A549 (cell line): ENCODE data around the gene ADAMTS2. TPM values are rescaled to one million over a fixed set of nuclear protein-coding genes. Genes with fewer than 3 reads are reported as not detected.

Experiments
- ATAC-seq, 2 experiments: fragments of 200-7000 bp in 1 of 2; fragments of >200 bp in 1 of 2; cut with Nextera tagmentation in 1 of 2; cut with Tn5 transposase in 1 of 2; 3 replicates each; pipeline versions ENCODE4 v1.8.0 to v1.9.1; 2018 to 2020; ENCODE audit warnings: mild to moderate bottlenecking in 1 of 2, moderate library complexity in 1 of 2
- CTCF ChIA-PET: fragments of 300-600 bp; sonication (Branson Sonifier 250); formaldehyde crosslinking; extraction: SDS; loops from one replicate; lab custom pipeline; 2021; ENCODE audit warnings: antibody characterized with exemption, inconsistent platforms; lab: Yijun Ruan, JAX
- POLR2A ChIA-PET: fragments of 350-600 bp; formaldehyde crosslinking; extraction: SDS; loops from one replicate; lab custom pipeline; 2021; ENCODE audit warnings: antibody characterized with exemption, inconsistent platforms; lab: Yijun Ruan, JAX
- DNase-seq, 2 experiments: peaks; one replicate each; pipeline versions ENCODE4 v3.0.0 to v3.0.0-alpha.2; 2011 to 2016; ENCODE audit warnings: low read depth in 1 of 2, low spot score in 1 of 2
- FAIRE-seq: peaks from 2 replicates; lab custom pipeline; 2011; peaks lifted over from hg19 to GRCh38; lab: Jason Lieb, UNC
- H3K27ac ChIP-seq, 2 experiments: fragments of >200 bp; sonication (Bioruptor Twin); formaldehyde crosslinking; 3 replicates each; pipeline ENCODE4 v1.5.1; 2016 to 2017
- H3K4me1 ChIP-seq: fragments of >200 bp; sonication (Bioruptor Twin); formaldehyde crosslinking; 3 replicates; pipeline ENCODE4 v1.6.1; 2016
- H3K4me2 ChIP-seq: fragments of >200 bp; sonication (Bioruptor Twin); formaldehyde crosslinking; 3 replicates; pipeline ENCODE4 v1.6.1; 2016
- H3K4me3 ChIP-seq: fragments of >200 bp; sonication (Bioruptor Twin); formaldehyde crosslinking; 3 replicates; pipeline ENCODE4 v1.5.1; 2016
- H3K9me3 ChIP-seq: fragments of >200 bp; sonication (Bioruptor Twin); formaldehyde crosslinking; 3 replicates; pipeline ENCODE4 v1.6.1; 2016
- CEBPB ChIP-seq, 2 experiments: fragments of >200 bp in 1 of 2; sonication (Bioruptor Twin) in 1 of 2; formaldehyde crosslinking in 1 of 2; IDR thresholded peaks; 2 replicates each; pipeline ENCODE4 v1.6.1; 2012 to 2016
- CHD2 ChIP-seq: fragments of 150-350 bp; IDR thresholded peaks from 2 replicates; pipeline ENCODE4 v1.6.1; 2014; ENCODE audit warnings: low read length; ENCODE audit not compliant: partially characterized antibody
- ESRRA ChIP-seq: fragments of 150-350 bp; IDR thresholded peaks from 2 replicates; pipeline ENCODE4 v1.6.1; 2014; ENCODE audit warnings: mild to moderate bottlenecking, low read length, borderline replicate concordance
- GATA3 ChIP-seq: IDR thresholded peaks from 2 replicates; pipeline ENCODE4 v1.6.1; 2012; ENCODE audit warnings: borderline replicate concordance
- HES2 ChIP-seq: fragments of >200 bp; sonication (Bioruptor Twin); formaldehyde crosslinking; IDR thresholded peaks from 2 replicates; pipeline ENCODE4 v1.6.1; 2016
- HEYL ChIP-seq: fragments of 250-450 bp; sonication (Bioruptor Pico); IDR thresholded peaks from 2 replicates; pipeline ENCODE4 v1.8.0; 2021; ENCODE audit warnings: mild to moderate bottlenecking, moderate library complexity
- JUN ChIP-seq, 2 experiments: fragments of >200 bp; sonication (Bioruptor Twin); formaldehyde crosslinking; IDR thresholded peaks; 2 replicates in 1 of 2; 3 replicates in 1 of 2; pipeline ENCODE4 v1.6.1; 2016 to 2017
- KDM1A ChIP-seq: fragments of 200-600 bp; sonication (generic); IDR thresholded peaks from 2 replicates; pipeline ENCODE4 v1.6.1; 2016; ENCODE audit warnings: low read depth, mild to moderate bottlenecking
- KDM5A ChIP-seq: fragments of 200-600 bp; sonication (generic); IDR thresholded peaks from 2 replicates; pipeline ENCODE4 v1.6.1; 2016; ENCODE audit warnings: antibody characterized with exemption, mild to moderate bottlenecking
- MAZ ChIP-seq: fragments of 150-350 bp; IDR thresholded peaks from 2 replicates; pipeline ENCODE4 v1.6.1; 2014; ENCODE audit warnings: antibody characterized with exemption, low read depth, low read length, borderline replicate concordance
- NR3C1 ChIP-seq: fragments of >200 bp; sonication (Bioruptor Twin); formaldehyde crosslinking; IDR thresholded peaks from 3 replicates; pipeline ENCODE4 v1.6.1; 2017
- POLR2AphosphoS2 ChIP-seq: conservative IDR thresholded peaks from 2 replicates; pipeline ENCODE4 v1.6.1; 2012; ENCODE audit warnings: low read length, improper control_type of control experiment, inconsistent platforms
- RCOR1 ChIP-seq: fragments of 150-350 bp; IDR thresholded peaks from 2 replicates; pipeline ENCODE4 v1.6.1; 2014; ENCODE audit warnings: antibody characterized with exemption, low read length, low read depth
- SREBF2 ChIP-seq: fragments of 450-650 bp; IDR thresholded peaks from 2 replicates; pipeline ENCODE4 v1.6.1; 2014; ENCODE audit warnings: mild to moderate bottlenecking, moderate library complexity
- TP53 ChIP-seq: fragments of 250-450 bp; sonication (Bioruptor Pico); IDR thresholded peaks from 2 replicates; pipeline ENCODE4 v1.5.0; 2021; ENCODE audit warnings: mild to moderate bottlenecking, moderate library complexity
- ZC3H11A ChIP-seq: fragments of 450-650 bp; IDR thresholded peaks from 2 replicates; pipeline ENCODE4 v1.6.1; 2014; ENCODE audit warnings: antibody characterized with exemption, mild to moderate bottlenecking
- ZFP36 ChIP-seq: fragments of 450-650 bp; IDR thresholded peaks from 2 replicates; pipeline ENCODE4 v1.6.1; 2014; ENCODE audit warnings: borderline replicate concordance; ENCODE audit not compliant: partially characterized antibody
- WGBS: methylation state at CpG from one replicate; pipeline ENCODE4 v1.1.6; 2017; ENCODE audit errors: missing lambda C conversion rate; 5-methylcytosine and 5-hydroxymethylcytosine counted together
- polyA plus RNA-seq, 4 experiments: library from polyadenylated mRNA; depleted of rRNA in 3 of 4; stranded (reverse); fragments of >200 nt; fragmentation: RNase III in 1 of 4; extraction: RNeasy Plus Mini Kit Qiagen cat#74134 plus additional on column Dnase treatment in 1 of 4; gene quantifications; 2 replicates in 3 of 4; 3 replicates in 1 of 4; pipeline ENCODE4 v1.2.3, GENCODE V29; 2011 to 2017
- TF ChIP-seq, protein P1 (sequence below): fragments of 450-650 bp; IDR thresholded peaks from 2 replicates; pipeline ENCODE4 v1.6.1; 2014; ENCODE audit warnings: antibody characterized with exemption
- TF ChIP-seq, protein P2 (sequence below): IDR thresholded peaks from 2 replicates; pipeline ENCODE4 v1.6.1; 2012

ADAMTS2 gene
- polyA plus RNA-seq, 2 of the 4 experiments (the other 2 are of a cell fraction): not detected

GRCh38 chr5:179089502-179089901 is 255.8 kb downstream of the ADAMTS2 start:
- CTCF ChIA-PET: no interaction called here
- H3K4me2 ChIP-seq: no peak overlapping the region
- DNase-seq (no peak), FAIRE-seq (no peak), ATAC-seq (no peak)
- H3K9me3 ChIP-seq: peaks cover 34% of the 10 kb centered on the region
- H3K4me3 ChIP-seq: no peak overlapping the region
- 4% methylated on average over 2 of the region's 2 CpGs for WGBS
- H3K4me1 ChIP-seq: no peaks in the 10 kb centered on the region
- TF ChIP-seq CHD2 (no peak), CEBPB (IDR thresholded peaks at IDR 0.05) (no peak), NR3C1 (no peak)
- POLR2A ChIA-PET: no interaction called here
- no peak overlapping the region for H3K27ac ChIP-seq

- CTCF ChIA-PET: no interaction called here
- DNase-seq: no peak
- TF ChIP-seq SREBF2 (no peak), ZFP36 (no peak), KDM5A (no peak), JUN (IDR thresholded peaks at IDR 0.05) (no peak)
- TF ChIP-seq, all 56 proteins: peak for 0
- WGBS: 61% methylated on average over 4 of the region's 4 CpGs
- ATAC-seq: no peak
- POLR2A ChIA-PET: interaction anchor here (0.6 kb wide), 1 partner anchor 114 kb away, joined by 10 read pairs; no protein-coding TSS in a partner anchor
- Histone ChIP-seq H3K4me1 (no peaks in the 10 kb centered on the region), H3K4me2 (no peak overlapping the region), H3K9me3 (peaks cover 93% of the 10 kb centered on the region), H3K27ac (no peak overlapping the region), H3K4me3 (no peak overlapping the region)
- FAIRE-seq: no peak
Observed at GRCh38 chr5:179080724-179081123, 264.5 kb downstream of the ADAMTS2 start.

GRCh38 chr5:179079165-179079987 is 265.9 kb downstream of the ADAMTS2 start:
- no peak for FAIRE-seq
- Histone ChIP-seq H3K9me3 (peaks cover 85% of the 10 kb centered on the region), H3K4me2 (no peak overlapping the region), H3K27ac (no peak overlapping the region)
- CTCF ChIA-PET: no interaction called here
- WGBS: 82% methylated on average over 11 of the region's 11 CpGs
- TF ChIP-seq GATA3: peak; percentile 33; the same call in 1 of the 2 replicates
- TF ChIP-seq, protein P1, sequence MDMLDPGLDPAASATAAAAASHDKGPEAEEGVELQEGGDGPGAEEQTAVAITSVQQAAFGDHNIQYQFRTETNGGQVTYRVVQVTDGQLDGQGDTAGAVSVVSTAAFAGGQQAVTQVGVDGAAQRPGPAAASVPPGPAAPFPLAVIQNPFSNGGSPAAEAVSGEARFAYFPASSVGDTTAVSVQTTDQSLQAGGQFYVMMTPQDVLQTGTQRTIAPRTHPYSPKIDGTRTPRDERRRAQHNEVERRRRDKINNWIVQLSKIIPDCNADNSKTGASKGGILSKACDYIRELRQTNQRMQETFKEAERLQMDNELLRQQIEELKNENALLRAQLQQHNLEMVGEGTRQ: no peak
- TF ChIP-seq, all 56 proteins: peak for 1
- no peak for ATAC-seq
- H3K4me3 ChIP-seq: no peak overlapping the region
- DNase-seq: no peak
- POLR2A ChIA-PET: no interaction called here
- H3K4me1 ChIP-seq: no peaks in the 10 kb centered on the region

GRCh38 chr5:179065703-179066102 is 279.6 kb downstream of the ADAMTS2 start:
- peaks cover 49% of the 10 kb centered on the region for H3K9me3 ChIP-seq
- FAIRE-seq: no peak
- DNase-seq: no peak
- POLR2A ChIA-PET: no interaction called here
- no peaks in the 10 kb centered on the region for H3K4me1 ChIP-seq
- no peak overlapping the region for H3K27ac ChIP-seq
- WGBS: 70% methylated on average over 6 of the region's 6 CpGs
- H3K4me2 ChIP-seq: no peak overlapping the region
- H3K4me3 ChIP-seq: no peak overlapping the region
- TF ChIP-seq, protein P2, sequence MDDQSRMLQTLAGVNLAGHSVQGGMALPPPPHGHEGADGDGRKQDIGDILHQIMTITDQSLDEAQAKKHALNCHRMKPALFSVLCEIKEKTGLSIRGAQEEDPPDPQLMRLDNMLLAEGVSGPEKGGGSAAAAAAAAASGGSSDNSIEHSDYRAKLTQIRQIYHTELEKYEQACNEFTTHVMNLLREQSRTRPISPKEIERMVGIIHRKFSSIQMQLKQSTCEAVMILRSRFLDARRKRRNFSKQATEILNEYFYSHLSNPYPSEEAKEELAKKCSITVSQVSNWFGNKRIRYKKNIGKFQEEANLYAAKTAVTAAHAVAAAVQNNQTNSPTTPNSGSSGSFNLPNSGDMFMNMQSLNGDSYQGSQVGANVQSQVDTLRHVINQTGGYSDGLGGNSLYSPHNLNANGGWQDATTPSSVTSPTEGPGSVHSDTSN: no peak
- TF ChIP-seq KDM1A (no peak), POLR2AphosphoS2 (no peak), ESRRA (no peak), HEYL (no peak), MAZ (no peak), RCOR1 (no peak), HES2 (no peak), KDM5A (no peak), TP53 (CRISPR knock-in tag) (no peak), ZC3H11A (no peak), ZFP36 (no peak)
- TF ChIP-seq, all 56 proteins: peak for 0
- CTCF ChIA-PET: no interaction called here
- no peak for ATAC-seq
